RKO (cell line): ENCODE results near the gene KYNU.
"Not testable (repeated sequence)": the region's sequence is repeated elsewhere in the genome, so short reads cannot be mapped to it uniquely, and the experiment has no call there.

Experiments used
- DNase-seq: peaks from one replicate; pipeline ENCODE4 v3.0.0-alpha.2; 2016; ENCODE audit warnings: low spot score

Gene KYNU

GRCh38 chr2:143089520-143089919 lies 212.1 kb downstream of the KYNU start:
- not testable (repeated sequence) for DNase-seq
